ENCODE data around the gene SPNS3.

Gene SPNS3

GRCh38 chr17:4427505-4427904, 6.2 kb upstream of the SPNS3 start:
- no peak for DNase-seq

- no peak for DNase-seq
Observed at GRCh38 chr17:4436381-4436780, 2.6 kb downstream of the SPNS3 start.

GRCh38 chr17:4436846-4437245, 3.1 kb downstream of the SPNS3 start:
- no peak for DNase-seq

- no peak for DNase-seq
Observed at GRCh38 chr17:4438162-4438944, 4.6 kb downstream of the SPNS3 start.

GRCh38 chr17:4440021-4440420, 6.3 kb downstream of the SPNS3 start:
- DNase-seq = no peak

- DNase-seq = no peak
Observed at GRCh38 chr17:4440690-4441686, 7.2 kb downstream of the SPNS3 start.

- no peak for DNase-seq
Observed at GRCh38 chr17:4442582-4442981, 8.8 kb downstream of the SPNS3 start.

GRCh38 chr17:4443476-4443875, 9.7 kb downstream of the SPNS3 start:
- no peak for DNase-seq

GRCh38 chr17:4444782-4445473, 11.2 kb downstream of the SPNS3 start:
- DNase-seq = no peak

- DNase-seq = no peak
Observed at GRCh38 chr17:4445731-4446130, 12.0 kb downstream of the SPNS3 start.

GRCh38 chr17:4446326-4447071, 12.8 kb downstream of the SPNS3 start:
- no peak for DNase-seq

GRCh38 chr17:4448197-4448980, 14.6 kb downstream of the SPNS3 start:
- no peak for DNase-seq

GRCh38 chr17:4449736-4450135, 16.0 kb downstream of the SPNS3 start:
- no peak for DNase-seq

- DNase-seq = no peak
Observed at GRCh38 chr17:4450710-4451316, 17.1 kb downstream of the SPNS3 start.

GRCh38 chr17:4453812-4454591, 20.3 kb downstream of the SPNS3 start:
- DNase-seq = no peak

- DNase-seq = no peak
Observed at GRCh38 chr17:4460661-4461060, 26.9 kb downstream of the SPNS3 start.

- no peak for DNase-seq
Observed at GRCh38 chr17:4463818-4464476, 30.2 kb downstream of the SPNS3 start.

- DNase-seq = no peak
Observed at GRCh38 chr17:4465786-4466185, 32.0 kb downstream of the SPNS3 start.

- DNase-seq = no peak
Observed at GRCh38 chr17:4467287-4467686, 33.5 kb downstream of the SPNS3 start.

- no peak for DNase-seq
Observed at GRCh38 chr17:4469552-4469951, 35.8 kb downstream of the SPNS3 start.

All from CD4-positive, alpha-beta T cell treated with Interleukin-17A for 4 hours (primary cell).